ENCODE results near the gene SH3RF1.

DNA sequence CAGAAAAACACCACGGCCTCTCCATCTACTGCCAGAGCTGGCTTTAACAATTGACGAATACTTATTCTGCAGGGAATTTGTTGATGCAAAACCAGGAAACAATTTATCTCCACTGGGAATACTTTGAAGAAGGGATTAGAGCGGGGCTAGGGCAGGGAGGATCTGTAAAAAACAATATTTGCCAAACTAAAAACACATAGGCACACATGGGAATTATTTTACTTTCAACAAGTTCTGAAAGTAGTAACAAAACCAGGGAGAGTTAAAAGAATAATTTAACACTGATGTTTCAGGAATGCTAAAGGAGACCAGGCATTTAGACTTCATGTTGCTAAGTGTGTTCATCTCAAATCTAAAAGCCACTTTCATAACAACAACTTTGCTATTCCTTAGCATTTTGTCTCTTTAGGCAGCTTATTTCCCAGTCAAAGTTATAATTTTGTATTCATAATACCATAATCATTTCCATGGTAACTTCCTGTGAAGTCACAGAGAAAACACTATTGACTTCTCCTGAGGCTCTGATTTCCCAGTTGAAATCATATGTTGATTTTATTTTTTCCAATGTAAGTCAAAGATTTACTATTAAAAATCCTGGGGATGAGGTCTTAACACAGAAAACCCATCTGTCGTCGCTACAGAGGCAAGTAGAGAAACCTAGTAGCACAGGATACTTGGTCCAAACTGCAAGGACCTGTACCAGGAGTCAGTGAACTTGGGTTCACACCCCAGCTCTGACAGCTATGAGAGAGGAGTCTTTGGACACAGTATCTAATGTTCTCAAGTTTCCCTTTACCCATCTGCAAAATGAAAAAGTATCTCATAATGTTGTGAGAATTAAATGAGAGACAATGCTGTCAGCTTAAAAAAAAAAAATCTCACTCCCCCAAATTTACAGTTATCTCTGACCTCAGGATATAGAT lies 69.3 kb downstream of the SH3RF1 start:
- TF ChIP-seq, protein P1, sequence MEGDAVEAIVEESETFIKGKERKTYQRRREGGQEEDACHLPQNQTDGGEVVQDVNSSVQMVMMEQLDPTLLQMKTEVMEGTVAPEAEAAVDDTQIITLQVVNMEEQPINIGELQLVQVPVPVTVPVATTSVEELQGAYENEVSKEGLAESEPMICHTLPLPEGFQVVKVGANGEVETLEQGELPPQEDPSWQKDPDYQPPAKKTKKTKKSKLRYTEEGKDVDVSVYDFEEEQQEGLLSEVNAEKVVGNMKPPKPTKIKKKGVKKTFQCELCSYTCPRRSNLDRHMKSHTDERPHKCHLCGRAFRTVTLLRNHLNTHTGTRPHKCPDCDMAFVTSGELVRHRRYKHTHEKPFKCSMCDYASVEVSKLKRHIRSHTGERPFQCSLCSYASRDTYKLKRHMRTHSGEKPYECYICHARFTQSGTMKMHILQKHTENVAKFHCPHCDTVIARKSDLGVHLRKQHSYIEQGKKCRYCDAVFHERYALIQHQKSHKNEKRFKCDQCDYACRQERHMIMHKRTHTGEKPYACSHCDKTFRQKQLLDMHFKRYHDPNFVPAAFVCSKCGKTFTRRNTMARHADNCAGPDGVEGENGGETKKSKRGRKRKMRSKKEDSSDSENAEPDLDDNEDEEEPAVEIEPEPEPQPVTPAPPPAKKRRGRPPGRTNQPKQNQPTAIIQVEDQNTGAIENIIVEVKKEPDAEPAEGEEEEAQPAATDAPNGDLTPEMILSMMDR (IDR thresholded peaks at IDR 0.05; ENCODE audit: borderline replicate concordance, extremely low read depth, low read length, poor library complexity, severe bottlenecking) = no peak
- no peak for TF ChIP-seq EZH2 (IDR thresholded peaks at IDR 0.05; ENCODE audit: borderline replicate concordance, low read depth, low read length, severe bottlenecking)

All from DND-41 (cell line).